ENCODE measurements around the gene EIF5A2.

- TF ChIP-seq TAF1 (IDR thresholded peaks at IDR 0.05; ENCODE audit: low read depth) = no peak
- TF ChIP-seq CTCF (IDR thresholded peaks at IDR 0.05; ENCODE audit: poor library complexity, severe bottlenecking) = no peak
- no peak for TF ChIP-seq EP300 (conservative IDR thresholded peaks at IDR 0.05; ENCODE audit: poor library complexity, severe bottlenecking)
- no peak for TF ChIP-seq MXI1 (conservative IDR thresholded peaks at IDR 0.05; ENCODE audit: poor library complexity, severe bottlenecking)
- no peak for TF ChIP-seq EZH2 (IDR thresholded peaks at IDR 0.05; ENCODE audit: borderline replicate concordance, insufficient read depth, low read length, poor library complexity, severe bottlenecking)
- no peak for TF ChIP-seq POLR2AphosphoS5 (IDR thresholded peaks at IDR 0.05)
- TF ChIP-seq, protein P1, sequence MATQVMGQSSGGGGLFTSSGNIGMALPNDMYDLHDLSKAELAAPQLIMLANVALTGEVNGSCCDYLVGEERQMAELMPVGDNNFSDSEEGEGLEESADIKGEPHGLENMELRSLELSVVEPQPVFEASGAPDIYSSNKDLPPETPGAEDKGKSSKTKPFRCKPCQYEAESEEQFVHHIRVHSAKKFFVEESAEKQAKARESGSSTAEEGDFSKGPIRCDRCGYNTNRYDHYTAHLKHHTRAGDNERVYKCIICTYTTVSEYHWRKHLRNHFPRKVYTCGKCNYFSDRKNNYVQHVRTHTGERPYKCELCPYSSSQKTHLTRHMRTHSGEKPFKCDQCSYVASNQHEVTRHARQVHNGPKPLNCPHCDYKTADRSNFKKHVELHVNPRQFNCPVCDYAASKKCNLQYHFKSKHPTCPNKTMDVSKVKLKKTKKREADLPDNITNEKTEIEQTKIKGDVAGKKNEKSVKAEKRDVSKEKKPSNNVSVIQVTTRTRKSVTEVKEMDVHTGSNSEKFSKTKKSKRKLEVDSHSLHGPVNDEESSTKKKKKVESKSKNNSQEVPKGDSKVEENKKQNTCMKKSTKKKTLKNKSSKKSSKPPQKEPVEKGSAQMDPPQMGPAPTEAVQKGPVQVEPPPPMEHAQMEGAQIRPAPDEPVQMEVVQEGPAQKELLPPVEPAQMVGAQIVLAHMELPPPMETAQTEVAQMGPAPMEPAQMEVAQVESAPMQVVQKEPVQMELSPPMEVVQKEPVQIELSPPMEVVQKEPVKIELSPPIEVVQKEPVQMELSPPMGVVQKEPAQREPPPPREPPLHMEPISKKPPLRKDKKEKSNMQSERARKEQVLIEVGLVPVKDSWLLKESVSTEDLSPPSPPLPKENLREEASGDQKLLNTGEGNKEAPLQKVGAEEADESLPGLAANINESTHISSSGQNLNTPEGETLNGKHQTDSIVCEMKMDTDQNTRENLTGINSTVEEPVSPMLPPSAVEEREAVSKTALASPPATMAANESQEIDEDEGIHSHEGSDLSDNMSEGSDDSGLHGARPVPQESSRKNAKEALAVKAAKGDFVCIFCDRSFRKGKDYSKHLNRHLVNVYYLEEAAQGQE (IDR thresholded peaks at IDR 0.05; ENCODE audit: borderline replicate concordance) = no peak
These were observed 19.3 kb downstream of the EIF5A2 start for GRCh38 chr3:170889132-170889531.
